NB4 (cell line): ENCODE measurements around the gene FUOM.

Experiments used
- CTCF ChIP-seq: IDR thresholded peaks from one replicate; pipeline ENCODE4 v1.5.1; 2012; ENCODE audit warnings: low read depth, low read length
- MAX ChIP-seq: IDR thresholded peaks from 2 replicates; pipeline ENCODE4 v1.6.1; 2011; ENCODE audit warnings: low read depth, low read length
- MYC ChIP-seq: IDR thresholded peaks from 2 replicates; pipeline ENCODE4 v1.6.1; 2011; ENCODE audit warnings: low read depth, low read length
- POLR2A ChIP-seq: IDR thresholded peaks from 2 replicates; pipeline ENCODE4 v1.6.1; 2011; ENCODE audit warnings: mild to moderate bottlenecking; ENCODE audit not compliant: insufficient read length; ENCODE audit errors: extremely low read depth

GRCh38 chr10:133359972-133360610 is 2.3 kb upstream of the FUOM start:
- TF ChIP-seq CTCF (no peak), POLR2A (no peak), MAX (no peak), MYC (no peak)
